Astrocyte of the spinal cord (primary cell): ENCODE results near the gene PTPRF.
"Not testable (repeated sequence)": the region's sequence is repeated elsewhere in the genome, so short reads cannot be mapped to it uniquely, and the experiment has no call there.

Experiments
- DNase-seq: peaks from one replicate; pipeline ENCODE4 v3.0.0; 2011; ENCODE audit warnings: low read depth, low spot score
- H3K4me3 ChIP-seq: 2 replicates; pipeline ENCODE4 v1.5.1; 2011; ENCODE audit warnings: low read depth, mild to moderate bottlenecking, low read length, moderate library complexity
- CTCF ChIP-seq: IDR thresholded peaks from 2 replicates; pipeline ENCODE4 v1.5.1; 2012; ENCODE audit warnings: low read depth, mild to moderate bottlenecking, low read length, inconsistent platforms
- in situ Hi-C: cut with HindIII; loops from 2 replicates; pipeline ENCODE4 v1.10.0; 2017; ENCODE audit warnings: low sequenced_read_pairs

The PTPRF gene

DNA sequence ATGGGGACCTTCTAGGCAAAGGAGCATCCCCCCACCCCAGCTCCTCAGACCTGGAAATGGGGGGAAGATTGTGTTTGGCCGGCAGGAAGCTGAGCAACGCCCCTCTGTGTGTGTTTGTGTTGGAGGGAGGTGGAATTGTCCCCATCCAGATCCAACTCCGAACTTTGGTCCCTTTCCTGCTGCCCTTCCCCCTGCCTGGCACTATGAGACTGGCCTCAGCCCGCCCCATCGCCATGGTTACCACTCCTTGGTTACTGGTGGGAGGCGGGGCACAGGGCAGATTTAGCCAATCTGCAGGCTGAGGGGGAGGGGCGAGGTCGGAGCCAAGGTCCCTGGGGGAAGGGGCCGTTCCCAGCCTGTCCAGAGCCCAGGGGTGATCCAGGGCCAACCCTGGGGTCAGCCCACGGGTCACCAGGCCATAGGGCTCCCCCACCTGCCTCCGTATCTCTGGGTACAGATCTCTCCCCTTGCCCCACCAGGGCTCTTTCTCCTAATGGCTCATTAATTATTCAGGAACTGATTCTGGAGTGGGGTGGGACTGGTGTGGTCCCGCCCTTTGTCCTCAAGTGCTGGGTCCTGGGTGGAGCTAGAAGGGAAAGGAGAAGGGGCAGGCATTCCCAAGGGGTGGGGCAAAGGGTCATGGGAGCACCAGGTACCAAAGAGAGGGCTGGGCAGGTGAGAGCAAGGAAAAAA is 15.2 kb downstream of the PTPRF start:
- DNase-seq, result no peak
- no peak for TF ChIP-seq CTCF
- in situ Hi-C loops, result no loop called here
- no peak overlapping the region for H3K4me3 ChIP-seq

- in situ Hi-C loops, result no loop called here
- H3K4me3 ChIP-seq, result no peak overlapping the region
- DNase-seq, result no peak
- TF ChIP-seq CTCF, result no peak
Observed at GRCh38 chr1:43546388-43547100, 15.9 kb downstream of the PTPRF start.

GRCh38 chr1:43547538-43548072 is 16.9 kb downstream of the PTPRF start:
- H3K4me3 ChIP-seq, result no peak overlapping the region
- in situ Hi-C loops, result no loop called here
- no peak for DNase-seq
- TF ChIP-seq CTCF, result no peak

- DNase-seq, result no peak
- in situ Hi-C loops, result no loop called here
- H3K4me3 ChIP-seq, result no peak overlapping the region
- no peak for TF ChIP-seq CTCF
Observed at GRCh38 chr1:43548285-43549271, 17.9 kb downstream of the PTPRF start.

GRCh38 chr1:43549394-43549793 is 18.7 kb downstream of the PTPRF start:
- DNase-seq, in situ Hi-C loops, H3K4me3 ChIP-seq: not testable (repeated sequence)

DNA sequence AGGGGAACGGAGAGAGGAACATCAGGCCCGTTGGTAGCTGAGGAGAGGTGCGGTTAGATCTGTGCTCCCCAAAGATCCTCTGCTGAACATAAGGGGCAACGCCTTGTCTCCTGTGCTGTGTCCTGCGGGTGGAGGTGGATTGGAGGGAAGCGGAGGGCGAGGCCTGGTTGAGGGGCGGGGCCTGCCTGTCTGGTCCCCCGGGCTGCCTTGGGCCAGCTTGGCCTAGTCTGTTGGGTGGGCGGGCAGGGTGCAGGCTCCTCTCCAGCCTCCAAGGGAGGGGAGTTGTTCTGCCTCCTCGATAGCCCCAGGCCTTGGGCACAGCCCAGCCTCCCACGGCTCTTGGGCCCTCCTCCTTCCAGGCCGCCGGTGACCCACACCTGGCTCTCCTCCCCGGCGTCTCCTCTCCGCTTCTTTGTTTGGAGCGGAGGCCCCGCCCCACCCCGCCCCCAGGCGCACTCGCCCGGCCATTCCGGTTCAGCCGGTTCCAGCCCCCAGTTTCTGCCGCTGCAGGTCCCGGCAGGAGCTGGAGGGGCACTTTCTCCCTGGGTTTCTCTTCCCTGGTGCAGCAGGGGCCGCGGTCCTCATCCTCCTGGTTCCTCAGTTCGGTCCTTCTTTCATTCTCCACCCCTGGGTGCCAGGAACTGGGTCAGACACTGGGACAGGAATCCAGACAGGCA is 19.4 kb downstream of the PTPRF start:
- no peak for DNase-seq
- in situ Hi-C loops, result no loop called here
- H3K4me3 ChIP-seq, result no peak overlapping the region
- TF ChIP-seq CTCF, result no peak
